OCI-LY1 (cell line): ENCODE measurements around the gene RAE1.

Experiments
- EZH2 ChIP-seq: fragments of 200-600 bp; sonication (generic), shearing (Covaris generic); IDR thresholded peaks from 2 replicates; pipeline ENCODE4 v1.8.0; 2017; ENCODE audit warnings: borderline replicate concordance, mixed run types, mild to moderate bottlenecking, antibody characterized with exemption, low read length, moderate library complexity, mixed read lengths
- TF ChIP-seq, protein P1 (sequence below): fragments of 200-600 bp; sonication (generic), shearing (Covaris generic); IDR thresholded peaks from 2 replicates; pipeline ENCODE4 v1.5.1; 2017; ENCODE audit warnings: mild to moderate bottlenecking, antibody characterized with exemption, low read length, moderate library complexity, mixed read lengths

DNA sequence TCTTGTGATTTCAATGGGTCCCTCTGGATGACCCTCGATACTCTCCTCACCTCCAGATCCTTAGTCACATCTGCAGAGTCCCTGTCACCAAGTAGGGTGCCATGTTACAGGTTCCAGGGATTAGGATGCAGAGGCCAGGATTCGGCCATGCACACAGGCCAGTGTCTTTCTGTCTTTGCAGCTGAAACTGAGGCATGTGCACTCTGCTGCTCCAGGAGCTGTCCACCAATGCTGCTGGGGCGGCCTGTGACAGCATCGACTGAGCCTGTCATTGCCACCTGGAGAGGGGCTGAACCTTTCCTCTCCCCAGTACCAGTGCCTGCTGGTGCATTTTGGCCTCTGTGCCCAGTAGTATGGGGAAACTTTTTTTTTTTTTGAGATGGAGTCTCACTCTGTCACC, 35.7 kb downstream of the RAE1 start:
- TF ChIP-seq, protein P1, sequence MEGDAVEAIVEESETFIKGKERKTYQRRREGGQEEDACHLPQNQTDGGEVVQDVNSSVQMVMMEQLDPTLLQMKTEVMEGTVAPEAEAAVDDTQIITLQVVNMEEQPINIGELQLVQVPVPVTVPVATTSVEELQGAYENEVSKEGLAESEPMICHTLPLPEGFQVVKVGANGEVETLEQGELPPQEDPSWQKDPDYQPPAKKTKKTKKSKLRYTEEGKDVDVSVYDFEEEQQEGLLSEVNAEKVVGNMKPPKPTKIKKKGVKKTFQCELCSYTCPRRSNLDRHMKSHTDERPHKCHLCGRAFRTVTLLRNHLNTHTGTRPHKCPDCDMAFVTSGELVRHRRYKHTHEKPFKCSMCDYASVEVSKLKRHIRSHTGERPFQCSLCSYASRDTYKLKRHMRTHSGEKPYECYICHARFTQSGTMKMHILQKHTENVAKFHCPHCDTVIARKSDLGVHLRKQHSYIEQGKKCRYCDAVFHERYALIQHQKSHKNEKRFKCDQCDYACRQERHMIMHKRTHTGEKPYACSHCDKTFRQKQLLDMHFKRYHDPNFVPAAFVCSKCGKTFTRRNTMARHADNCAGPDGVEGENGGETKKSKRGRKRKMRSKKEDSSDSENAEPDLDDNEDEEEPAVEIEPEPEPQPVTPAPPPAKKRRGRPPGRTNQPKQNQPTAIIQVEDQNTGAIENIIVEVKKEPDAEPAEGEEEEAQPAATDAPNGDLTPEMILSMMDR = no peak
- TF ChIP-seq EZH2 = no peak
